Glutamatergic neuron (in vitro differentiated cells): ENCODE data around the gene CYP2D6. TPM values are rescaled to one million over a fixed set of nuclear protein-coding genes. Genes with fewer than 3 reads are reported as not detected.
"Not testable (repeated sequence)": the region's sequence is repeated elsewhere in the genome, so short reads cannot be mapped to it uniquely, and the experiment has no call there.

Experiments used
- DNase-seq: peaks from one replicate; pipeline ENCODE4 v3.0.0; 2022
- H3K27ac Mint-ChIP-seq: one replicate; pipeline ENCODE4 v1.8.0; 2020; ENCODE audit warnings: mild to moderate bottlenecking, mixed read lengths, inconsistent platforms; ENCODE audit not compliant: unreplicated experiment
- H3K27me3 Mint-ChIP-seq: one replicate; pipeline ENCODE4 v1.8.0; 2020; ENCODE audit warnings: mild to moderate bottlenecking, moderate library complexity, mixed read lengths, inconsistent platforms; ENCODE audit not compliant: unreplicated experiment
- H3K36me3 Mint-ChIP-seq: one replicate; pipeline ENCODE4 v1.8.0; 2020; ENCODE audit warnings: mild to moderate bottlenecking, mixed read lengths, inconsistent platforms; ENCODE audit not compliant: unreplicated experiment
- H3K4me1 Mint-ChIP-seq: one replicate; pipeline ENCODE4 v1.8.0; 2020; ENCODE audit warnings: mild to moderate bottlenecking, low read depth, mixed read lengths, inconsistent platforms; ENCODE audit not compliant: unreplicated experiment
- H3K4me3 Mint-ChIP-seq: one replicate; pipeline ENCODE4 v1.8.0; 2020; ENCODE audit warnings: mild to moderate bottlenecking, mixed read lengths, inconsistent platforms; ENCODE audit not compliant: unreplicated experiment
- H3K9me3 Mint-ChIP-seq: one replicate; pipeline ENCODE4 v1.8.0; 2020; ENCODE audit warnings: mild to moderate bottlenecking, moderate library complexity, mixed read lengths, inconsistent platforms; ENCODE audit not compliant: unreplicated experiment
- CTCF ChIP-seq: fragments of 200-600 bp; sonication (generic); IDR thresholded peaks from one replicate; pipeline ENCODE4 v1.5.0; 2021; ENCODE audit not compliant: partially characterized antibody, unreplicated experiment
- total RNA-seq: library from RNA; stranded (reverse); fragmentation: NEBNext Ultra II Directional; extraction: Animal tissue kit (Norgen Biotek cat#: 25700); gene quantifications from one replicate; pipeline ENCODE4 v1.2.1, GENCODE V29; 2021; ENCODE audit not compliant: unreplicated experiment

CYP2D6 gene
- total RNA-seq, 1 donor from 2014 or later = 15.9 TPM

- Mint-ChIP-seq H3K27me3 (peaks cover 4% of the 10 kb centered on the region), H3K4me3 (no peak overlapping the region), H3K9me3 (peaks cover 14% of the 10 kb centered on the region), H3K4me1 (no peaks in the 10 kb centered on the region), H3K27ac (no peak overlapping the region), H3K36me3 (peaks cover 3% of the 10 kb centered on the region)
- DNase-seq = no peak
- TF ChIP-seq CTCF = no peak
Measured at GRCh38 chr22:42127606-42128005, 3.0 kb downstream of the CYP2D6 start.

GRCh38 chr22:42123529-42123928 is 7.1 kb downstream of the CYP2D6 start:
- H3K27me3 Mint-ChIP-seq, H3K4me1 Mint-ChIP-seq, DNase-seq, H3K4me3 Mint-ChIP-seq, H3K27ac Mint-ChIP-seq: not testable (repeated sequence)
- H3K9me3 Mint-ChIP-seq = peaks cover 20% of the 10 kb centered on the region
- peaks cover 11% of the 10 kb centered on the region for H3K36me3 Mint-ChIP-seq

GRCh38 chr22:42120231-42121021 is 10.2 kb downstream of the CYP2D6 start:
- H3K4me3 Mint-ChIP-seq, H3K27me3 Mint-ChIP-seq, H3K4me1 Mint-ChIP-seq, H3K27ac Mint-ChIP-seq, DNase-seq: not testable (repeated sequence)
- Mint-ChIP-seq H3K9me3 (peaks cover 19% of the 10 kb centered on the region), H3K36me3 (peaks cover 23% of the 10 kb centered on the region)

GRCh38 chr22:42116848-42117424 is 13.7 kb downstream of the CYP2D6 start:
- Mint-ChIP-seq H3K27ac (no peak overlapping the region), H3K9me3 (peaks cover 30% of the 10 kb centered on the region), H3K4me1 (peaks cover under 1% of the 10 kb centered on the region)

GRCh38 chr22:42115420-42115830 is 15.2 kb downstream of the CYP2D6 start:
- H3K27ac Mint-ChIP-seq, DNase-seq, H3K27me3 Mint-ChIP-seq, H3K4me3 Mint-ChIP-seq, H3K4me1 Mint-ChIP-seq: not testable (repeated sequence)
- peaks cover 40% of the 10 kb centered on the region for H3K36me3 Mint-ChIP-seq
- H3K9me3 Mint-ChIP-seq = peaks cover 25% of the 10 kb centered on the region

More at GRCh38 chr22:42116848-42117424, 13.7 kb downstream of the CYP2D6 start:
- Mint-ChIP-seq H3K36me3 (peaks cover 39% of the 10 kb centered on the region), H3K27me3 (peaks cover 9% of the 10 kb centered on the region), H3K4me3 (no peak overlapping the region)
- TF ChIP-seq CTCF = no peak
- DNase-seq = no peak

- no peaks in the 10 kb centered on the region for H3K4me1 Mint-ChIP-seq
- peaks cover 21% of the 10 kb centered on the region for H3K9me3 Mint-ChIP-seq
- H3K4me3 Mint-ChIP-seq = no peak overlapping the region
- no peak for TF ChIP-seq CTCF
- H3K27ac Mint-ChIP-seq = no peak overlapping the region
- peaks cover 36% of the 10 kb centered on the region for H3K36me3 Mint-ChIP-seq
- H3K27me3 Mint-ChIP-seq = peaks cover 8% of the 10 kb centered on the region
- no peak for DNase-seq
Measured at GRCh38 chr22:42114721-42115120, 15.9 kb downstream of the CYP2D6 start.

- not testable (repeated sequence) for H3K27ac Mint-ChIP-seq, H3K4me3 Mint-ChIP-seq, H3K4me1 Mint-ChIP-seq, H3K27me3 Mint-ChIP-seq, DNase-seq
- H3K9me3 Mint-ChIP-seq = peaks cover 16% of the 10 kb centered on the region
- peaks cover 26% of the 10 kb centered on the region for H3K36me3 Mint-ChIP-seq
Measured at GRCh38 chr22:42112793-42113192, 17.8 kb downstream of the CYP2D6 start.
